Skin of body (tissue), 2 donors: ENCODE results near the gene COX19. TPM values are rescaled to one million over a fixed set of nuclear protein-coding genes. Genes with fewer than 3 reads are reported as not detected.

Experiments
- DNase-seq: peaks from one replicate; lab custom pipeline; 2025; lab: John Stamatoyannopoulos, UW
- total RNA-seq: library from RNA; depleted of rRNA; stranded (reverse); fragments of >200 nt; gene quantifications from one replicate; pipeline ENCODE4 v1.2.3, GENCODE V29; 2014

Gene COX19
- total RNA-seq, 1 donor from 2014 or later, result 13.3 TPM

GRCh38 chr7:979151-979550, 3.8 kb upstream of the COX19 start:
- no peak for DNase-seq

- no peak for DNase-seq
Observed at GRCh38 chr7:978416-979091, 3.2 kb upstream of the COX19 start.

GRCh38 chr7:978049-978346, 2.6 kb upstream of the COX19 start:
- DNase-seq, result no peak

GRCh38 chr7:977326-978048, 2.1 kb upstream of the COX19 start:
- DNase-seq, result no peak

GRCh38 chr7:976901-977325, 1.6 kb upstream of the COX19 start:
- no peak for DNase-seq

- no peak for DNase-seq
Observed at GRCh38 chr7:975702-976473, 539 bp upstream of the COX19 start.

- DNase-seq, result no peak
Observed at GRCh38 chr7:974172-974571, 1.2 kb downstream of the COX19 start.

- DNase-seq, result no peak
Observed at GRCh38 chr7:973312-973711, 2.0 kb downstream of the COX19 start.

GRCh38 chr7:972676-973309, 2.6 kb downstream of the COX19 start:
- no peak for DNase-seq

GRCh38 chr7:972110-972509, 3.2 kb downstream of the COX19 start:
- DNase-seq, result no peak

GRCh38 chr7:970744-971143, 4.6 kb downstream of the COX19 start:
- no peak for DNase-seq

- DNase-seq, result no peak
Observed at GRCh38 chr7:969403-969802, 5.9 kb downstream of the COX19 start.

- no peak for DNase-seq
Observed at GRCh38 chr7:968205-969105, 6.9 kb downstream of the COX19 start.

GRCh38 chr7:967361-968082, 7.8 kb downstream of the COX19 start:
- no peak for DNase-seq

GRCh38 chr7:966291-967069, 8.9 kb downstream of the COX19 start:
- DNase-seq, result no peak

- peak; percentile 82 for DNase-seq
Observed at GRCh38 chr7:964401-965231, 10.7 kb downstream of the COX19 start.

GRCh38 chr7:963236-964078, 11.9 kb downstream of the COX19 start:
- no peak for DNase-seq
